ENCODE results near the gene SFMBT2.

SFMBT2 gene

GRCh38 chr10:7171825-7172224 is 239.0 kb downstream of the SFMBT2 start:
- TF ChIP-seq, protein P1, sequence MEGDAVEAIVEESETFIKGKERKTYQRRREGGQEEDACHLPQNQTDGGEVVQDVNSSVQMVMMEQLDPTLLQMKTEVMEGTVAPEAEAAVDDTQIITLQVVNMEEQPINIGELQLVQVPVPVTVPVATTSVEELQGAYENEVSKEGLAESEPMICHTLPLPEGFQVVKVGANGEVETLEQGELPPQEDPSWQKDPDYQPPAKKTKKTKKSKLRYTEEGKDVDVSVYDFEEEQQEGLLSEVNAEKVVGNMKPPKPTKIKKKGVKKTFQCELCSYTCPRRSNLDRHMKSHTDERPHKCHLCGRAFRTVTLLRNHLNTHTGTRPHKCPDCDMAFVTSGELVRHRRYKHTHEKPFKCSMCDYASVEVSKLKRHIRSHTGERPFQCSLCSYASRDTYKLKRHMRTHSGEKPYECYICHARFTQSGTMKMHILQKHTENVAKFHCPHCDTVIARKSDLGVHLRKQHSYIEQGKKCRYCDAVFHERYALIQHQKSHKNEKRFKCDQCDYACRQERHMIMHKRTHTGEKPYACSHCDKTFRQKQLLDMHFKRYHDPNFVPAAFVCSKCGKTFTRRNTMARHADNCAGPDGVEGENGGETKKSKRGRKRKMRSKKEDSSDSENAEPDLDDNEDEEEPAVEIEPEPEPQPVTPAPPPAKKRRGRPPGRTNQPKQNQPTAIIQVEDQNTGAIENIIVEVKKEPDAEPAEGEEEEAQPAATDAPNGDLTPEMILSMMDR (IDR thresholded peaks at IDR 0.05; ENCODE audit: insufficient read depth, low read length, missing control alignments) = no peak
- DNase-seq (ENCODE audit: low read depth, low spot score) = no peak
- ChIA-PET POLR2A (no interaction called here), CTCF (no interaction called here)
- H3K4me3 ChIP-seq (ENCODE audit: low read depth, low read length) = no peak overlapping the region

- CTCF ChIA-PET = no interaction called here
- POLR2A ChIA-PET = no interaction called here
- TF ChIP-seq, protein P1 (IDR thresholded peaks at IDR 0.05; ENCODE audit: insufficient read depth, low read length, missing control alignments) = no peak
- H3K4me3 ChIP-seq (ENCODE audit: low read depth, low read length) = no peak overlapping the region
- no peak for DNase-seq (ENCODE audit: low read depth, low spot score)
These were observed 240.1 kb downstream of the SFMBT2 start for GRCh38 chr10:7170626-7171322.

- ChIA-PET POLR2A (no interaction called here), CTCF (no interaction called here)
- H3K4me3 ChIP-seq (ENCODE audit: low read depth, low read length) = no peak overlapping the region
- no peak for DNase-seq (ENCODE audit: low read depth, low spot score)
- TF ChIP-seq, protein P1 (IDR thresholded peaks at IDR 0.05; ENCODE audit: insufficient read depth, low read length, missing control alignments) = no peak
These were observed 242.4 kb downstream of the SFMBT2 start for GRCh38 chr10:7168414-7168813.

DNA sequence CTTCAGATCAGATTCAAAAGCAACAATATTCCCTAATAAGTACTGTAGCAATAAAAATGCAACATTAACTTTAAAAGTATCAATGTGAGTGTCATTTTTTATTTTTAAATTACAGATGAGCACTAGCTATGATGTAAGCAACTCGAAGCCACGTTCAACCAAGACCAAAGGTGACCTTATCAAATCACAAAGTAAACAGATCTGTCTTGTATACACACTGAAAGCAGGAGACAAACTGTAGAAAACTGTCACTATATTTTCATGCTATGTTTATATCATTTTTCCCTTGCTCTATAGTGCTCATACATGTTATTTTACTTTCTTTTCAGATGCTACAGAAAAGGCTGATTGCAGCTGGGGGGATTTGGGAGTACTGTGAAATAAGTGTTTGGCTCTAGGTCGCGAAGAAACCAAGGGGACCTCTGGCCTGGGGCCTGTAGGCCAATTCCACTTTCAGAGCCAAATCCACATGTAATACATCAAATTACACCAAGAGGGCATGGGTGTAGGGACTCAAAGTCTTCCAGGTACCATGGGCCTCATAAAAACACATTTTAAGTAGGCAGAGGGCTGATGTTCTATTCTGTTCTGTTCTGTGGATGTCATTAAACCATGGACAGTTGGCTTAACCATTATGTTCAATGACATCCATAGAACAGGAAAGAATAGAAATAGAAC is 245.2 kb downstream of the SFMBT2 start:
- TF ChIP-seq, protein P1 (IDR thresholded peaks at IDR 0.05; ENCODE audit: insufficient read depth, low read length, missing control alignments) = no peak
- CTCF ChIA-PET = no interaction called here
- H3K4me3 ChIP-seq (ENCODE audit: low read depth, low read length) = no peak overlapping the region
- POLR2A ChIA-PET = no interaction called here
- DNase-seq (ENCODE audit: low read depth, low spot score) = no peak

DNA sequence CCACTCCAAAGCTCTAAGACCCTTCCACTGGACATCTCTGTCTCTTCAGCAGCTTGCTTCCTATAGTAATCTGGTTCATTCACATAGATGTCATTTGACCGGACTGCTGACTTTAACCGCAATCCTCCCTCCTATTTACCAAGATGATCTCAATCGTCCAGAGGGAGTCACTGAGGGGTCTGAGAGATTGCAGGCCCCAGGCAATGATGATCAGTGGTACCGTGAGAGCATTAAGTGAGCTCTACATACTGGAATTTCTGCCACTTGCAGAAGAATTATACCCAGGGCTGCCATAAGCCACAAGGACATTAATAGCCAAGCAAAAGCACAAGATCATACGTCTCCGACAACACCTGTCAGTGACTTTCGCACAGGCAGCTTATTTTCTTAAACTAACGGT is 245.9 kb downstream of the SFMBT2 start:
- H3K4me3 ChIP-seq (ENCODE audit: low read depth, low read length) = no peak overlapping the region
- DNase-seq (ENCODE audit: low read depth, low spot score) = no peak
- ChIA-PET CTCF (no interaction called here), POLR2A (no interaction called here)
- TF ChIP-seq, protein P1 (IDR thresholded peaks at IDR 0.05; ENCODE audit: insufficient read depth, low read length, missing control alignments) = no peak

- POLR2A ChIA-PET = no interaction called here
- CTCF ChIA-PET = no interaction called here
- H3K4me3 ChIP-seq (ENCODE audit: low read depth, low read length) = no peak overlapping the region
- no peak for DNase-seq (ENCODE audit: low read depth, low spot score)
- TF ChIP-seq, protein P1 (IDR thresholded peaks at IDR 0.05; ENCODE audit: insufficient read depth, low read length, missing control alignments) = no peak
These were observed 248.5 kb downstream of the SFMBT2 start for GRCh38 chr10:7162331-7162730.
